GM23338 (cell line): ENCODE measurements around the gene DNLZ. TPM values are rescaled to one million over a fixed set of nuclear protein-coding genes. Genes with fewer than 3 reads are reported as not detected.

ENCODE experiments used
- ATAC-seq: fragments of 200-7000 bp; cut with Tn5 transposase; 3 replicates; pipeline ENCODE4 v1.9.1; 2020
- DNase-seq: peaks from one replicate; pipeline ENCODE4 v3.0.0-alpha.2; 2015; ENCODE audit warnings: low spot score
- H2AFZ ChIP-seq: fragments of 200-600 bp; sonication (generic); 2 replicates; pipeline ENCODE4 v1.8.0; 2016; ENCODE audit warnings: antibody characterized with exemption, mild to moderate bottlenecking, moderate library complexity
- H3F3A ChIP-seq: fragments of 200-600 bp; sonication (generic); replicated peaks from 2 replicates; pipeline ENCODE4 v1.8.0; 2017; ENCODE audit warnings: antibody characterized with exemption, mixed run types, low read depth
- H3K27ac ChIP-seq: fragments of 200-600 bp; sonication (generic); 2 replicates; pipeline ENCODE4 v1.6.1; 2016; ENCODE audit warnings: low read depth
- H3K27me3 ChIP-seq: fragments of 200-600 bp; sonication (generic); 2 replicates; pipeline ENCODE4 v1.8.0; 2016; ENCODE audit warnings: mild to moderate bottlenecking, mixed run types, moderate library complexity; ENCODE audit not compliant: insufficient read depth
- H3K36me3 ChIP-seq: fragments of 200-600 bp; sonication (generic); 2 replicates; pipeline ENCODE4 v1.8.0; 2016; ENCODE audit warnings: mild to moderate bottlenecking; ENCODE audit not compliant: insufficient read depth
- H3K4me1 ChIP-seq: fragments of 200-600 bp; sonication (generic); 2 replicates; pipeline ENCODE4 v1.8.0; 2016; ENCODE audit warnings: mild to moderate bottlenecking, moderate library complexity; ENCODE audit not compliant: insufficient read depth
- H3K4me2 ChIP-seq: fragments of 200-600 bp; sonication (generic); 2 replicates; pipeline ENCODE4 v1.7.1; 2017; ENCODE audit warnings: mixed run types
- H3K4me3 ChIP-seq: fragments of 200-600 bp; sonication (generic); 2 replicates; pipeline ENCODE4 v1.6.1; 2016; ENCODE audit warnings: mixed run types
- H3K79me2 ChIP-seq: fragments of 200-600 bp; sonication (generic); replicated peaks from 2 replicates; pipeline ENCODE4 v1.8.0; 2017; ENCODE audit warnings: mild to moderate bottlenecking; ENCODE audit not compliant: insufficient read depth
- H3K9me2 ChIP-seq: fragments of 200-600 bp; sonication (generic); 2 replicates; pipeline ENCODE4 v1.8.0; 2017; ENCODE audit not compliant: insufficient read depth
- H4K20me1 ChIP-seq: fragments of 200-600 bp; sonication (generic); replicated peaks from 2 replicates; pipeline ENCODE4 v1.8.0; 2017; ENCODE audit warnings: mild to moderate bottlenecking; ENCODE audit not compliant: insufficient read depth
- H3K27ac Mint-ChIP-seq: 2 replicates; pipeline ENCODE4 v1.8.0; 2020; ENCODE audit warnings: inconsistent platforms, mild to moderate bottlenecking, moderate library complexity, mixed read lengths
- H3K27me3 Mint-ChIP-seq: 3 replicates; pipeline ENCODE4 v1.8.0; 2022; ENCODE audit warnings: low read depth, mild to moderate bottlenecking, moderate library complexity, mixed read lengths, inconsistent platforms; ENCODE audit not compliant: insufficient read depth, poor library complexity
- H3K36me3 Mint-ChIP-seq: 3 replicates; pipeline ENCODE4 v1.8.0; 2021; ENCODE audit warnings: low read depth, mild to moderate bottlenecking, inconsistent platforms, moderate library complexity, mixed read lengths
- H3K4me1 Mint-ChIP-seq: 3 replicates; pipeline ENCODE4 v1.8.0; 2020; ENCODE audit warnings: mild to moderate bottlenecking, inconsistent platforms, mixed read lengths
- H3K4me3 Mint-ChIP-seq: 3 replicates; pipeline ENCODE4 v1.8.0; 2021; ENCODE audit warnings: moderate library complexity, mild to moderate bottlenecking, inconsistent platforms, mixed read lengths
- H3K9me3 Mint-ChIP-seq: 3 replicates; pipeline ENCODE4 v1.8.0; 2020; ENCODE audit warnings: moderate library complexity, mild to moderate bottlenecking, inconsistent platforms, mixed read lengths
- CREB1 ChIP-seq: fragments of 250-450 bp; sonication (Bioruptor Pico); IDR thresholded peaks from 2 replicates; pipeline ENCODE4 v1.5.0; 2020; ENCODE audit warnings: low read depth, mild to moderate bottlenecking, moderate library complexity
- CTCF ChIP-seq, 2 experiments: fragments of 200-600 bp in 1 of 2; sonication (generic) in 1 of 2; conservative IDR thresholded peaks; 2 replicates each; pipeline versions ENCODE4 v1.5.1 to v1.6.1; 2016 to 2017; ENCODE audit warnings: antibody characterized with exemption in 2 of 2, low read depth in 2 of 2, mild to moderate bottlenecking in 2 of 2, moderate library complexity in 1 of 2
- EZH2 ChIP-seq: fragments of 200-600 bp; sonication (generic); IDR thresholded peaks from one replicate; pipeline ENCODE4 v1.8.0; 2017; ENCODE audit warnings: antibody characterized with exemption, mild to moderate bottlenecking, low read depth; ENCODE audit not compliant: unreplicated experiment
- POLR2AphosphoS5 ChIP-seq: IDR thresholded peaks from 2 replicates; pipeline ENCODE4 v1.6.1; 2016; ENCODE audit warnings: antibody characterized with exemption, low read depth
- ZNF331 ChIP-seq: fragments of 250-450 bp; sonication (Bioruptor Pico); IDR thresholded peaks from 2 replicates; pipeline ENCODE4 v1.5.0; 2020; ENCODE audit warnings: low read depth, mild to moderate bottlenecking, moderate library complexity
- ZNF462 ChIP-seq: fragments of 250-450 bp; sonication (Bioruptor Pico); IDR thresholded peaks from 2 replicates; pipeline ENCODE4 v1.5.0; 2020; ENCODE audit warnings: mild to moderate bottlenecking, moderate library complexity
- polyA plus RNA-seq: library from polyadenylated mRNA; unstranded; fragments of >200 nt; fragmentation: Nextera tagmentation; extraction: Ambion mirVana; gene quantifications from 2 replicates; pipeline ENCODE4 v1.2.1, GENCODE V29; 2016
- total RNA-seq: library from RNA; depleted of rRNA; stranded (reverse); fragments of >200 nt; shearing (Covaris generic); gene quantifications from 2 replicates; pipeline ENCODE4 v1.2.3, GENCODE V29; 2014
- TF ChIP-seq, protein P1 (sequence below): IDR thresholded peaks from one replicate; pipeline ENCODE4 v1.6.1; 2018; ENCODE audit warnings: antibody characterized with exemption; ENCODE audit not compliant: unreplicated experiment

DNLZ gene
- total and polyA plus RNA-seq, 2 experiments from 2014 or later: 33.4 to 53.9 TPM

DNA sequence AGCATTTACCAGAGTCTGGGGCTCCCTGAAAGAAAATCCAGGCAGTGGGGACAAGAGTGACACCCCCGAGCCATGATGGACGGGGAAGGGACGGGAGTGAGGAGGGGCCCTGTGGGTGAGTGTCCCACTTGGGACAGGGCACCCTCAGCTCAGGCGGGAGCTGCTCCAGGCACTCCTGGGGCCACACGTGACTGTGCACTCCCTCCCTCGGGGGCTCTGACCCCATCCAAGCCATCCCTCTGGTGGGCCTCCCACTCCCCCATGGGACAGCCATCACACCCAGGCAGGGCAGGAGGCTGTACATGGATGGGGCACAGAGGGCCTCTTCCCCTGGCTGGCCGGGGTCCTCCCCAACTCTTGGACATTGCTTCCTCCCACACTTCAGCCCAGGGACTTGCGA, 12.9 kb upstream of the DNLZ start (continued):
- TF ChIP-seq ZNF462 (CRISPR knock-in tag) (no peak), EZH2 (no peak)

DNA sequence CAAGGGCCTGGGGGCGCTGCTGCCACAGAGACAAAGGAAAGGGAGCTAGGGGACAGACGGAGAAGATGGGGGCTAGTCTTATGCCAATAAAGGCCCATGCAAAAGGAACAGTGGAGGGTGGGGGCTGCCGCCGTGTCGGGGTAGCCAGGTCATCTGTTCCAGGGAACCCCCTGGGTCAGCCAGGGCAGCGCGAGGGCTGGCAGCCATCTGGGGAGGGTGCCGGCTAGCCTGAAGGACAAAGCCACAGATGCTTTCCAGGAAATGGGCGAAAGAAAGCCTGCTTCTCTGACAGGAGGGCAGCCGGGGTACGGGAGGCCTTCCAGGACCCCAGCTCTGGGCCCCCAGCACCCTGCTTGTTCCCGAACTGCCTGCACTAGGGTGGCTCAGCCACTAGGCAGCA, 11.6 kb upstream of the DNLZ start:
- Histone ChIP-seq H3K4me2 (no peak overlapping the region), H3K27ac (no peak overlapping the region), H3K36me3 (no peaks in the 10 kb centered on the region), H2AFZ (no peak overlapping the region), H4K20me1 (no peaks in the 10 kb centered on the region; the same call in 1 of the 2 replicates), H3K4me1 (no peaks in the 10 kb centered on the region), H3F3A (no peaks in the 10 kb centered on the region), H3K4me3 (no peak overlapping the region), H3K27me3 (no peaks in the 10 kb centered on the region), H3K9me2 (no peaks in the 10 kb centered on the region), H3K79me2 (no peaks in the 10 kb centered on the region)
- Mint-ChIP-seq H3K4me3 (no peak overlapping the region), H3K27ac (no peak overlapping the region), H3K36me3 (peaks cover 6% of the 10 kb centered on the region; the same call in 2 of the 3 replicates), H3K9me3 (no peaks in the 10 kb centered on the region), H3K27me3 (peaks cover 3% of the 10 kb centered on the region), H3K4me1 (no peaks in the 10 kb centered on the region)
- ATAC-seq (no peak), DNase-seq (no peak)
- no peak for TF ChIP-seq POLR2AphosphoS5
- TF ChIP-seq, protein P1, sequence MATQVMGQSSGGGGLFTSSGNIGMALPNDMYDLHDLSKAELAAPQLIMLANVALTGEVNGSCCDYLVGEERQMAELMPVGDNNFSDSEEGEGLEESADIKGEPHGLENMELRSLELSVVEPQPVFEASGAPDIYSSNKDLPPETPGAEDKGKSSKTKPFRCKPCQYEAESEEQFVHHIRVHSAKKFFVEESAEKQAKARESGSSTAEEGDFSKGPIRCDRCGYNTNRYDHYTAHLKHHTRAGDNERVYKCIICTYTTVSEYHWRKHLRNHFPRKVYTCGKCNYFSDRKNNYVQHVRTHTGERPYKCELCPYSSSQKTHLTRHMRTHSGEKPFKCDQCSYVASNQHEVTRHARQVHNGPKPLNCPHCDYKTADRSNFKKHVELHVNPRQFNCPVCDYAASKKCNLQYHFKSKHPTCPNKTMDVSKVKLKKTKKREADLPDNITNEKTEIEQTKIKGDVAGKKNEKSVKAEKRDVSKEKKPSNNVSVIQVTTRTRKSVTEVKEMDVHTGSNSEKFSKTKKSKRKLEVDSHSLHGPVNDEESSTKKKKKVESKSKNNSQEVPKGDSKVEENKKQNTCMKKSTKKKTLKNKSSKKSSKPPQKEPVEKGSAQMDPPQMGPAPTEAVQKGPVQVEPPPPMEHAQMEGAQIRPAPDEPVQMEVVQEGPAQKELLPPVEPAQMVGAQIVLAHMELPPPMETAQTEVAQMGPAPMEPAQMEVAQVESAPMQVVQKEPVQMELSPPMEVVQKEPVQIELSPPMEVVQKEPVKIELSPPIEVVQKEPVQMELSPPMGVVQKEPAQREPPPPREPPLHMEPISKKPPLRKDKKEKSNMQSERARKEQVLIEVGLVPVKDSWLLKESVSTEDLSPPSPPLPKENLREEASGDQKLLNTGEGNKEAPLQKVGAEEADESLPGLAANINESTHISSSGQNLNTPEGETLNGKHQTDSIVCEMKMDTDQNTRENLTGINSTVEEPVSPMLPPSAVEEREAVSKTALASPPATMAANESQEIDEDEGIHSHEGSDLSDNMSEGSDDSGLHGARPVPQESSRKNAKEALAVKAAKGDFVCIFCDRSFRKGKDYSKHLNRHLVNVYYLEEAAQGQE: no peak
- no peak for TF ChIP-seq CTCF (conservative IDR thresholded peaks at IDR 0.05; ENCODE audit: low read depth in 2 of 2)
- TF ChIP-seq CREB1: no peak
- TF ChIP-seq ZNF331: no peak
